HTERT RPE-1 (cell line): Measurements from ENCODE around the gene PCSK4.
"Not testable (repeated sequence)": the region's sequence is repeated elsewhere in the genome, so short reads cannot be mapped to it uniquely, and the experiment has no call there.

Experiments used
- in situ Hi-C: fragments of 300-500 bp; cut with MboI; formaldehyde crosslinking; loops from 4 replicates; pipeline ENCODE4 v1.14.3; 2020; ENCODE audit warnings: low sequenced_read_pairs

The PCSK4 gene

GRCh38 chr19:1505991-1506881 lies 16.1 kb upstream of the PCSK4 start:
- in situ Hi-C loops = no loop called here

DNA sequence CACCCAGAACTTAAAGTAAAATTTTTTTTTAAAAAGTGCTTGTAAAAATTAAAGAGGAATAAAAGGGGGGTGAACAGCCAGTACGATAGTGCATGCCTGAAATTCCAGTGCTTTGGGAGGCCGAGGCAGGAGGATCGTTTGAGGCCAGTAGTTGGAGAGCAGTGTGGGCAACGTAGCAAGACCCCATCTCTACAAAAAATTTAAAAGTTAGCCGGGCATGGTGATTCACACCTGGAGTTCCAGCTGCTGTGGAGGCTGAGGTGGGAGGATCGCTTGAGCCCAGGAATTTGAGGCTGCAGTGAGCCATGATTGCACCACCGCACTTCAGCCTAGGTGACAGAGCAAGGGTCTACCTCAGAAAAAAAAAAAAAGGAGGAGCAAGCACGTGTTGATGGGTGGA lies 14.9 kb upstream of the PCSK4 start:
- in situ Hi-C loops = no loop called here

GRCh38 chr19:1503925-1504773 lies 14.0 kb upstream of the PCSK4 start:
- in situ Hi-C loops = no loop called here

DNA sequence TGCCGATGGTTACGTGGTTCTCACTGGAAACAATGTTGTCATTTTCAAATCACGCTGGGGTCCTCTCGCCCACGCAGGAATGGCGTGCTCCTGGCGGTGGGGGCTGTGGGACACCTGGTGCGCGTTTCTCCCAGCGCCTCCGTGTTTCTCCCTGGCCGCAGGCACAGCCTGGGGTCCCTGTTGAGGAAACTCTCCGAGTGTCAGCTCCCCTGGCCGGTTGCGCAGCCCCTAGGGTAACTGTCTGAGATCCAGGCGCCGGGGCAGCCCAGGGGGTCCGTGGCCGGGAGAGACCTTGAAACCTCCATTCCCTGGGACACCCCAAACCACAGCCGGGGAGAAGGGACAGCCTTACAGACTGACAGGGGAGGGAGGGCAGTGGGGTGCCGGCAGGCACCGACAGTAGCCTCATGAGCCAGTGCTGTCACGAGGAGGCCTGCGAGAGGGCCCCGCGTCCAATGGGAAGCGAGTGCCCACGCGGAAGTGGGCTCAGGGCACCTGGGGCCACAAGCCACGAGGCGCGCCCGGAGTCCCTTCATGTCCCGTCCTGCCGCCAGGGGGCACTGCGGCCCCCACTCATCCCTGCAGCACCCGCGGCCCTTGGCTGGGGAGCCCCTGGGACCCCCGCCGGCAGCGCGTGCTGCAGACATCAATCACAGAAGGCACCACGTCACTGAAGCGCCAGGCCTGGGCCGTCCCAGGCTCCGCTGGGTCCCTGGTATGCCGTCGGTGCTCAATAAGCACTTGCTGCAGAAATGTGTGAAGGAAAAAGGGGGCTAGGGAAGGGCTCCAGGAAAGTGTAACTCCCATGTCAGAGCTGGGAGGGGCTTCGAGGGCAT lies 13.2 kb upstream of the PCSK4 start:
- in situ Hi-C loops = no loop called here

DNA sequence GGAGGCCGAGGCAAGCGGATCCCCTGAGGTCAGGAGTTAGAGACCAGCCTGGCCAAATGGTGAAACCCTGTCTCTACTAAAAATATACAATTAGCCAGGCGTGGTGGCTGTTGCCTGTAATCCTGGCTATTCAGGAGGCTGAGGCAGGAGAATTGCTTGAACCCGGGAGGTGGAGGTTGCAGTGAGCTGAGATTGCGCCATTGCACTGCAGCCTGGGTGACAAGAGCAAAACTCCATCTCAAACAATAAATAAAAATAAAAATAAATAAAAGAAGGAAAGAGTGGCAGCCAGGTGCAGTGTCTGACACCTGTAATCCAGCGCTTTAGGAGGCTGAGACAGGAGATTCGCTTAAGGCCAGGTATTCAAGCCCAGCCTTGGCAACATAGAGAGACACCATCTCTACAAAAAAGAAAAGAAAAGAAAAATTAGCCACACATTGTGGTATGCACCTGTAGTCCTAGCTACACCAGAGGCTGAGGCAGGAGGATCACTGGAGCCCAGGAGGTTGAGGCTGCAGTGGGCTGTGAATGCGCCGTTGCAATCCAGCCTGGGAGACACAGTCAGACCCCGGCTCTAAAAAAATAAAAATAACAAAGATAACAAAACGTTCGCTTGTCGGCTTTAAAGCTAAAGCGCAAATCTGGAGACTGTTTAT lies 12.4 kb upstream of the PCSK4 start:
- in situ Hi-C loops = no loop called here

GRCh38 chr19:1501200-1501595 lies 11.0 kb upstream of the PCSK4 start:
- in situ Hi-C loops = no loop called here

GRCh38 chr19:1499231-1499630 lies 9.1 kb upstream of the PCSK4 start:
- in situ Hi-C loops = not testable (repeated sequence)

DNA sequence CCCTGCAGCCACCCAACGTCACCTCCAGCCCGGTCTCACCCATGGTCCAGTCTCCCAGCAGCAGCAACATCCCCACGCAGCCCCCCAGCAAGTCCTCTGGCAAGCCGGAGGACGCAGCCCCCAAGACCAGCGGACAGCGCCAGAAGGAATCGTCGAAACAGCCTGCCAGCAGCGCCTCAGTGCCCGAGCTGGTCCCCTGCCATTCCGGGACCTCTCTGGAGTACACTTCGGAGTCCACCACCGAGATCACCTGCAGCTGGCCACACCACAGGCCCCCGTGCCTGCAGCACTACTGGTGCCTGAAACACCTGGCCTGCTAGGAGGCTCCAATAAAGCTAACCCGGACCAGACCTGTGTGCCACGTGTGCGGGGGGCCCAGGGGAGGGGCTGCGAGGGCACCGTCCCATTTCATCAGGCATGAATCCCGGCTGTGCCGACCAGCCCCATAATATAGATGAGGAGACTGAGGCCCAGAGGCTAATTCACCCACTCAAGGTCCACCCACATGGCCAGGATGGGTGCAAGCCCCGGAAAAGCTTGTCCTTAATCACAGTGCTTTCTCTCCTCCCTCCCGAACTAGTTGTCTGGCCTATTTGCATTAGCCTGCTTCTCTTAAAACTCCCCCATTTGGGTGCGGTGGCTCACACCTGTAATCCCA lies 7.6 kb upstream of the PCSK4 start:
- in situ Hi-C loops = no loop called here

- in situ Hi-C loops = no loop called here
Observed at GRCh38 chr19:1496714-1497577, 6.8 kb upstream of the PCSK4 start.

DNA sequence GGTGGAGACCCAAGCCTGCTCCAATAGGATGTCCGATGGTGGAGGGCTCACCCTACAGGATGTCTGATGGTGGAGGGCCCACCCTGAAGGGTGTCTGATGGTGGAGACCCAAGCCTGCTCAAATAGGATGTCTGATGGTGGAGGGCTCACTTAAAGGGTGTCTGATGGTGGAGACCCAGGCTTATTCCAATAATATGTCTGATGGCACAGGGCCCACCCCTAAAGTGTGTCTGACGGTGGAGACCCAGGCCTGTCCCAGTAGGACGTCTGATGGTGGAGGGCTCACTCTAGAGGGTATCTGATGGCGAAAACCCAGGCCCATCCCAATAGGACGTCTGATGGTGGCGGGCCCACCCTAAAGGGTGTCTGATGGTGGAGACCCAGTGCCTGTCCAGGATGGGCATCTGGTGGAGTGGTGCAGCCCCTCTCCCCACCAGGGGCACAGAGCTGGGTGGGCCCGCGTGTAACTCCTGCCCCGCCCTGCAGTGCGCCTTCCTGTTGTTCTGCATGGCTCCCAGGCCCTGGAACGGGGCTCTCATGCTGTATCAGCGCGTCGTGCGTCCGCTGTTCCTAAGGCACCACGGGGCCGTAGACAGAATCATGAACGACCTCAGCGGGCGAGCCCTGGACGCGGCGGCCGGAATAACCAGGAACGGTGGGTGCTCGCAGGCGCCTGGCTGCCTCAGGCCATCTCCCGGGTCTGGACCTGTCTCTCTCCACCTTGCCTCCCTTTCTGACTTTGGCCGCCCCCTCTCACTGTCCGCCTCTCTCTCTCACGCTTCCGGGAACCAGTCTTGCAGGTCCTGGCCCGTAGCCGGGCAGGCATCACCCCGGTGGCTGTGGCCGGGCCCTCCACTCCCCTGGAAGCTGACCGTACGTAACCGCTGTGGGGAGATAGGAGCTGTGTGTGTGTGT lies 5.9 kb upstream of the PCSK4 start:
- in situ Hi-C loops = no loop called here

DNA sequence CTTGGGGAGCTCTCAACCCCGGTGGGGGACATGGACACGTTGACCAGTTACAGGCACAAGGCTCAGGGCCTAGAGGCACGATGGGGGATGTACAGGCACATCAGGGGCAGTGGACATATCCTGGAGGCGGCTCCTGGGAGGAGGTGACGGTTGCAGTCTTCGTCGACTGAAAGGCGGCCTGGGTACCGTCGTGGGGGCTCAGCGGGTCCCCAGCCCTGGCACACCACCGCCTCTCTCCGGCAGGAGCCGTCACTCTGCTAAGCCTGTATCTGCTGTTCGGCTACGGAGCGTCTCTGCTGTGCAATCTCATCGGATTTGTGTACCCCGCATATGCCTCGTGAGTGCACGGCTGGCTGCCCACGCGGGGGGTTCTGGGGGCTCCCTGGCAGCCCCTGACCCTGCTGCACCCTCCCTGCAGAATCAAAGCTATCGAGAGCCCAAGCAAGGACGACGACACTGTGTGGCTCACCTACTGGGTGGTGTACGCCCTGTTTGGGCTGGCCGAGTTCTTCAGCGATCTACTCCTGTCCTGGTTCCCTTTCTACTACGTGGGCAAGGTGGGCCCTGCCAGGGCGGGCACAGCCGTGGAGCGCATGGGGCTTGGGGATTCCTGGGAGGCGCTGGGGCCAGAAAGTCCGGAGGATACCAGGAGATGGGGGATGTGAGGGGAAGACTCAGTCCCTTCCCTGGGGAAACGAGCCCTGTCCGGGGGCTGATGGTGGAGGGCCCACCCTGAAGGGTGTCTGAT lies 5.1 kb upstream of the PCSK4 start:
- in situ Hi-C loops = no loop called here

DNA sequence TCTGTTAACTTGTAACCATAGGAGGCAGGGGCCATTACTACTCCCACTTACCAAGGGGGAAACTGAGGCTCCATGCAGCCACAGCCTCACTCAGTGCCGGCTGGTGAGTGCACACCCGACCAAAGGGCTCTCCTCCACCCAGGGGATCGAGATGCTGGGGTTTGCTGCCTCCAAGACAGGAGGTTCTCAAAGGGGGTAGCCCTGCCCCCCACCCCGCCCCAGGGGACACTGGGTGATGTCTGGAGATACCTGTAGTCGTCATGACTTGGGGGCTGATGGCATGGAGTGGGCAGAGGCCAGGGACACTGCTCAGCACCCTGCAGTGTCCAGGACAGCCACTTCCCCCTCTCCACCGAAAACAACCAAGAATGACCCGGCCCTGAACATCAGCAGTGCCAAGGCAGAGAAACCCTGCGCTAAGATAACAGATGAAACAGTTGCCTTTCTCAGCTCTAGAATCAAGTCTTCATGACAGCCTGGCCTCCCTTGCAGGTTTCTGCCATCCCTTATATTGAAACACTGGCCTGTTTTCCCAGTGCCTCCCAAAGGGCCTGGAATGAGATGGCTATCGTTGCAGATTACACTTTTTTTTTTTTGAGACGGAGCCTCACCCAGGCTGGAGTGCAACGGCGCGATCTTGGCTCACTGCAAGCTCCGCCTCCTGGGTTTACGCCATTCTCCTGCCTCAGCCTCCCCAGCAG lies 4.1 kb upstream of the PCSK4 start:
- in situ Hi-C loops = no loop called here

DNA sequence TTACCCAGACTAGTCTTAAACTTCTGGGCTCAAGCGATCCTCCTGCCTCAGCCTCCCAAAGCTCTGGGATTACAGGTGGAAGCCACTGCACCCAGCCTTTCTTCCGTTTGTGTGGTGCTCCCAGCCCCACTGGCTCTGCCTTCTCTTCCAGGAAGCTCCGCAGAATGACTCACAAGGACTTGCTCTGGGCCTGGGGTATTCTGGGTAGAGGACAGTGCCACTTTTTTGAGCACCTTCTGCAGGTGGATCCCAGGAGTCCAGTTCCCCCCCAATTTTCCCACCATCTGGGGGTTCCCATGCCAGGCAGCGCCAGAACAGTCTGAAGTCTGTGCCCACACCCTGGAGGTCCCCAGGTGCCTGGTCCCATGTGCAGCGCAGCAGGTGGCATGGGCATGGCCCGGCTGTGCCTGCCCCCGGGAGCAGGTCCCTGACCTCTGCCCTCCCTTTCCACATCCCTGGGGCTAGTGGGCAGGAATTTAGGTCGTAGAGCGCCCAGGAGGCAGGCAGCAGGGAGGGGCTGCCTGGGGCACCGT lies 2.4 kb upstream of the PCSK4 start:
- in situ Hi-C loops = no loop called here

DNA sequence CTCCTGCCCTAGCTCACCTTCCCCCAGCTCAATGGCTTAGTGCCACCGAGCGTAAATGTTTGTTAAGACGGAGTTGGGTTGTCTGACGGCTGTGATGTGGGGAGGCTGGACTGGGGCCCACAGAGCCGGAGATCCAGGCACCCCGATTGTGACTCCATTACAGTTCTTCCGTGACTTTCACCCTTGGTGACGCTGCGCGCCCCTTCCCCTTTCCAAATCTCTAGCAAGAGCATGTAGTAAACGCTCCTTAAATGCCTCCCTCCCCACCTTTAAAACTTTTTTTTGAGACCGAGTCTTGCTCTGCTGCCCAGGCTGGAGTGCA lies 1.7 kb upstream of the PCSK4 start:
- in situ Hi-C loops = no loop called here

DNA sequence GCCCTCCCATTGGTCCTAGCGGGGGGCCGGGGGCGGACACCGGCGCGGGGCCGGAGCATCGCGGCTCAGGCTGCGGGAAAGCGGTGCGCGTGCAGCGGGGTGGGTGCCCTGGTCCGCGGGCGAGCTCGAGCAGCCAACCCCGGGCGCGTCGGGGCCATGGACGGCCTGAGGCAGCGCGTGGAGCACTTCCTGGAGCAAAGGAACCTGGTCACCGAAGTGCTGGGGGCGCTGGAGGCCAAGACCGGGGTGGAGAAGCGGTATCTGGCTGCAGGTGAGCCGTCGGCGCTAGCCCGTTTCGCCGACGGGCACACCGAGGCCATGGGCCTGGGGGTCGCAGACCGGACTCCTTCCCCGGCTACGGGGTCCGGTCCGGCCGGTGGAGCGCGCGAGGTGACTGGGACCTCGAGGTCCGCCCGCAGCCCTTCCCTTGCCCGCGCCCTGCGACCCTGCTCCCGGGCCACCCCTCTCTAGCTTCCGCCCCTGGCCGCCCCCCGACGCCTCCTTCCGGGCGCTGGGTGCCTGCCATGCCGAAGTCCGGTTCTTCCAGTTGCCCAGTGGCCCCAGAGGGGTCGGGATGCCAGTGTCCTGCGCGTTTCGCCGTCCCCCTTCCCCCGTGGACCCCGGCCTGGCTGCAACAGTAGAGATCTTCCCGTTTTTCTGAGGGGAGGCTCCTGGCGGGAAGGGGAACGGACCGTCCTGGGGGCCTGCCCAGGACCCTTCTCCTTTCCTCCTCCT lies 1.1 kb upstream of the PCSK4 start, which contains the start of gene REEP6:
TSS of gene REEP6 (plus strand) at position 68 of the 735 bp plus-strand sequence. CDS start at position 157, 89 bp downstream.
- in situ Hi-C loops = no loop called here
